GM19099 (cell line): ENCODE results near the gene ST3GAL2.

Source experiments
- POLR2A ChIP-seq: IDR thresholded peaks from 3 replicates; pipeline ENCODE4 v1.6.1; 2011; ENCODE audit warnings: low read depth; ENCODE audit not compliant: insufficient read length; ENCODE audit errors: extremely low read depth

ST3GAL2 gene

GRCh38 chr16:70432723-70433457 lies 6.0 kb downstream of the ST3GAL2 start:
- TF ChIP-seq POLR2A = peak; percentile 41

- no peak for TF ChIP-seq POLR2A
Measured at GRCh38 chr16:70432356-70432722, 6.6 kb downstream of the ST3GAL2 start.

GRCh38 chr16:70430667-70431536 lies 8.0 kb downstream of the ST3GAL2 start:
- TF ChIP-seq POLR2A = peak; percentile 47

GRCh38 chr16:70429888-70430666 lies 8.8 kb downstream of the ST3GAL2 start:
- TF ChIP-seq POLR2A = peak; percentile 14

- TF ChIP-seq POLR2A = peak; percentile 66
Measured at GRCh38 chr16:70428178-70428998, 10.5 kb downstream of the ST3GAL2 start.

GRCh38 chr16:70427786-70428177 lies 11.1 kb downstream of the ST3GAL2 start:
- TF ChIP-seq POLR2A = no peak

GRCh38 chr16:70422543-70422942 lies 16.4 kb downstream of the ST3GAL2 start:
- no peak for TF ChIP-seq POLR2A

GRCh38 chr16:70421473-70422311 lies 17.2 kb downstream of the ST3GAL2 start:
- TF ChIP-seq POLR2A = no peak

GRCh38 chr16:70421014-70421413 lies 17.9 kb downstream of the ST3GAL2 start:
- TF ChIP-seq POLR2A = no peak

GRCh38 chr16:70419384-70420327 lies 19.2 kb downstream of the ST3GAL2 start:
- no peak for TF ChIP-seq POLR2A

GRCh38 chr16:70418993-70419318 lies 19.9 kb downstream of the ST3GAL2 start:
- TF ChIP-seq POLR2A = no peak

- TF ChIP-seq POLR2A = no peak
Measured at GRCh38 chr16:70418274-70418992, 20.5 kb downstream of the ST3GAL2 start.
